GM18907 (cell line): Measurements from ENCODE around the gene UBE2D2.
A peak's percentile ranks its signal among the peaks of the same experiment; 100 is the strongest.

Experiments used
- ATAC-seq: cut with Tn5 transposase; IDR thresholded peaks from one replicate; pipeline ENCODE4 v1.9.1; 2021; ENCODE audit warnings: mild to moderate bottlenecking, moderate library complexity; ENCODE audit not compliant: unreplicated experiment

UBE2D2 gene

DNA sequence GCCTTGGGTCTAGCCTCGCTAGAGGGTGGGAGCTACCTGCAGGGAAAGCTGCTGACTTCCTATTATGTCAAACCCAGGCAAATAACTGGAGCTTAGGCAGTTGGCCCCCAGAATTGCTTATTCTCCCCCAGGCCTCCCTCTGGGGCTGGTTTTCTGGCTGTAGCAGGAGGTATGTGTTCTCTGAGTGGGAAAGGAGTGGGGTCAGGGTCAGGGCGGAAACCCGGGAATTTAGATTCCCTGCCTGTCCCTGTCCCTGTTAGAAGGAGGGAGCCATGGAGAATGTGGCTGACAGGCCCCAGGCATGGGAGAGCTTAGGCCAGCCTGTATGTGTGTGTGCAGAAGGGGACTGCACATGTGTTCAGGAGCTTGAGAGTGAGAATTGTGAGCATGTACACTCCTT is 73.4 kb downstream of the UBE2D2 start:
- no peak for ATAC-seq

DNA sequence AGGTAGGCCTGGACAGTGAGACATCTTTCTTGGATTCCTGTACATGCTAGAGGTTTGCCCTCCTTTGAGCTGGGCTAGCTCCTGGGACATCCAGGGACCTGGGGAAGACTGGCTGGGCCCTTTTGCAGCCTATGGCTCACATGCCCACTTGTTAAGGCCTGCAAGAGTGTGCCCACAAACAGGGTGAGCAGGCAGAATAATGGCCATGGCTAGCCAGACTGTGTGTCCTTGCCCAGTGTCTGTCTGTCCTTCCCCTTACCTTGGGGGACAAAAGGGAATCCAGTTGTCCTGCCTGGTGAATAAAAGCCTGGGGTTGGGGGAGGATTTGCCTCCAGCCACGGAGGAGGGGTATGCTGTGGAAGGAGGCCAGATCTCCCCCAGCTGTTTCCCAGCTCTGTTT is 74.1 kb downstream of the UBE2D2 start:
- no peak for ATAC-seq

DNA sequence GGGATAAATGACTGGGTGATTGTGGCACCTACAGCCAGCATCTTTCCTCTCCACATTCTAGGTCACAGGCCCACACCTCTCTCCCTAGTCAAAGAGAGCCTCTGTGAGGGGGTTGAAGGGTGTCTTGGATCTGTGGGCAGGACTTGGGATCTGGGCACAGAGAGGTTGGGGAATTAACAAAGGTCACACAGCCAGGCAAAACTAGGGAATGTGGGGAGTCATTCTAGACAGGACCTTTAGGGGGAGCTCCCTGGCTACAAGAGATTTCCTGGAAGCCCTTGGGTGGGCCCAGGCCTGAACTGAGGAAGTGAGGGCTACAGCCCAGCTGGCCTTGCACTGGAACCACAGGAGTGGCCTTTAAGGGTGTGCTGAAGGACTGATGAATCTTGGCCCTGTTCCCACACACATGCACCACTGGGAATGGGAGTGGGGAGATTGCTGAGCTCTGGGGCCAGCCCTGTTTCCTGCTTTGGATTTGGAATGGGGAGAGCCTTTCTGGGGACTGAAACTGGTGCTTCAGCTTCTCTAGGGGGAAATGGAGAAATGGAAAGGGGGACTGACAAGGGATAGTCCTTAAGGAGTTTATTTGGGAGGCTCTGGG is 74.6 kb downstream of the UBE2D2 start:
- no peak for ATAC-seq

DNA sequence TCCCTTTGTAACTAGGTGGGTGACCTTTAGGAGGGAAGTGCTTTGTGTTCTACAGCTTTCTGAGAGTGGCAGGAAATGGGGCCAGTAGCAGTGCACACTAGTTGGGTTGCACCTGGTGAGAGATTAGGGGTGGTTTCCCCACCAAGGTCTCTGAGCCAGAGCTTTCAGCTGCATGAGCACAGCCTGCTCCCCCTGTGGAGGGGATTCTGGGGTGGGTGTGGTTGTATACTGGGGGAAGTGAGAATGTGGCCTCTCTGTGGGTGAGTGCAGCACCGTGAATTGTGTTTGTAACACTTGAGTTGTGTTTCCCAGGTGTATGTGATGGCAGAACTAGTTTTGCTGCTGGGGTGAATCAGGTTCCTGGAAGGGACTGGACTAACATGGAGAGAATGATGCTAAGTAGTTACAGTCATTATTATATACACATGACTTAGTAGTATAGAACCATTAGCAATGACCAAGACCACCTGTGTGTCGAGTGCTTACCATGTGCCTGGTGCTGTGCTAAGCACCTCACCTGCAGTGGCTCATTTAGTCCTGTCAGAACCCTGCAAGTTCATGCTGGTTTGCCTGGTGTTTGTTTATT is 75.2 kb downstream of the UBE2D2 start:
- ATAC-seq = peak; percentile 74

DNA sequence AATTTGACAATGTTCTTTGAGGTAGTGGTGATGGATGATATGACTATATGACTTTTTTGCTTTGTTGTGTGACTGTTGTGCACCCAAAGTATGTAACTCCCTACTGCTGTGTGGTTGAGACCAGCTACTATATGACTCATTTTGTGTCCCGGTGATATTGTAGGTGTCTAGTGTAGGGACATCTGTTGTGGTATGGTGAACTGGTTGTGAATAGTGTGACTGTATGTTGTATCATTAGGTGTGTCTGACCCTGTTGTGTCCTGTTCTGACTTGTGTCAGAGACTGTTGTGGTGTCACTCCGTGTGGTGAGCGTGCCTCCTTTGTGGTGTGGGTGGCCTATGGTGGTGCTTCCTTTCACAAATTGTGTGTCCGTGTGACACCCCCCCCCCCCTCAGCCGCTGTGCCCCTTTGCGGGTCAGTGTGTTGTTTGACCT is 75.9 kb downstream of the UBE2D2 start:
- peak; percentile 18 for ATAC-seq

DNA sequence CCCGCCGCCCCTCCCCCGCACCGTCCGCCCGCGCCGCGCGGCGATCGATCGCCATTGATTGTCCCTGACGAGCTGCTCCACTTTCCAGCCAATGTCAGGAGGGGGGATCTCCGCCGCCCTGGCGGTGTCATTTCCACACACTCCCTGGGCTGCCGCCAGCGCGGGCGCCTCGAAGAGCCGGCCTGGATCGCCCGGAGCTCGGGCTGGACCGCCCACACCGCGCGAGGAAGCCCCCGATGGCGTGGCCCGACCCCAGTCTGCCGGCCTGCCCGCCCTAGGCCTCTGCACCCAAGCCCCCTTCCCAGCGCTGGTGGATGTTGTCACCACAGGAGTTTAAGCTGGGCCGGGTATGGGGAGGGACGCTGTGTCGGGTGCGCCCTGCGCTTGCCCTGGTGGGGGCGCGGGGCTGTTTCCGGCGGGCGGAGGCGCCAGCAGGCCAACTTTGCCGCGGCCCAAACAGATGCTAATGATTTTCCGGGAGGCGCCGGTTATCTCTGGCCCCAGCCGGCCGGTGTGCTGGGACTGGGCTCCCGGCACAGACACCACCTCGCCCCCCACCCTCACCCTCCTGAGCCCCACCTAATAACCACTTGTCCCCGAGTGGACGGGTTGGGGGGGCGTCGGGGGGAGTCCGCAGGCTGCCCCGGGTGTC is 76.4 kb downstream of the UBE2D2 start:
- peak; percentile 32 for ATAC-seq

DNA sequence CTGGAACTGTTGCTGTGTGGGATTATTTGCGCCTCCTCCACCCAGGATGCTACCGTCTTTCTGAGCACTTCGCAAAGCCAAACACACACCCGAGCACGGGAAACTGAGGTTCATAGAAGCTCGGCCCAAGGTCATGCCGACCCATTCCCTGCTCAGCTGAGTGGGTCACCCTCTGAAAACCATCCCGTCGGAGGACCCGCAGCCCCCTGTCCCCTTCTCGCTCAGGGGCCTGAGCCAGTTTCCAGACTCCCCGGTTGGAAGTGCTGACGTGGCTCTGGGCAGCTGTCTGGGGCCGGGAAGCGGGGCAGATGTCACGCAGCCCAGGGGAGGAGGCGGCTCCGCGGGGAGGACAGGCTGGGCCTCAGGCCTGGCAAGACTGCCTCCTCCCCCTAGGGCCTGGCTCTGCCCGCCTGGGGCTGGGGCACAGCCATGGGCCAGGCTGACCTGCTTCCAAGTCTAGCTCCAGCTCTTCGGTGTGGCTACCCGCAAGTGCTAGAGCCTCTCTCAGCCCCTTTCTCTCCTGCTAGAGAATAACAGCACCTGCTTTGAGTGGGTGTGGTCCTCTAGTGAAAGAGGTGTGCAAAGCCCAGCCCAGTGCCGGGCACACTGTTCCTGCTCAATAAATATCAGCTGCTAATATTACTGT is 77.1 kb downstream of the UBE2D2 start:
- ATAC-seq = peak; percentile 20

DNA sequence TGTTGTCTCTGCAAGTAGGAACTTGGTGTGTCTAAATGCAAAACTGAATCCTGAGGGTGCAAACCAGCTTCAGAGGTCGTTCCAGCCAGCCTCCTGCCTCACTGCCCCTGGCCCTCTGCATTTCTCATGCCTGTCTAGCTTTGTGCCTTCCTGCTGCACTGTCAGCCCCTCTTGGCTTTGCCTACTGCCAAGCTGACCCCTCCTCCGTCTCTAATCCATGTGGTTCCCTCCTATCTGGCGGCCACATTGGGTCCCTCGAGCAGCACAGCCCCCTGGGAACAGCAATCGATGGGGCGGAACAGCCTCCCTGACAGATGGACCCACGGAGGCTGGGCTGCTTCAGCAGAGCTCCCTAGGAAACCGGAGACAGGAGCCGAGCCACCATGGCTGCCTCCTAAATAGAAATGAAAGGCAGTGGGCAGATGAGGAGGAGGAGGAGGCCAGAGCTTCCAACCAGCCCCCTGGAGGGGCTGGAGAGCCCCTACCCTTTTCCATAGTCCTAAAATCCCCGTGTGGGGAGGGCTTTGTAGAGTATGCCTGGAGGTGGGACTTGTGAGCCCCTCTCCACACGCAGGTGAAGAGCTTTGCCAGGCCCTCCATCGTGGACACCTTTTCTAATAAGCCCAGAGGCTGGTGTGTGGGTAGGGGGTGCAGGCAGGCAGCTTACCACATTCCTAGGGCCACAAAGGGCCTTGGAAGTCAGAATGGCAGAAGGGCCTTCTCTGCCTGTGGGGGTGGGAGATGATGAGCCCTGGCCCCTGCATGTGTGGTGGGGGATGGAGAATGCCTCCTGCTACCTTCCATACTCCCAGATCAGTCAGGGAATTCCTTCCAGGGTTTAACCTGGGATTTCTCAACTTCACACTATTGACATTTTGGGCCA is 77.8 kb downstream of the UBE2D2 start:
- no peak for ATAC-seq

DNA sequence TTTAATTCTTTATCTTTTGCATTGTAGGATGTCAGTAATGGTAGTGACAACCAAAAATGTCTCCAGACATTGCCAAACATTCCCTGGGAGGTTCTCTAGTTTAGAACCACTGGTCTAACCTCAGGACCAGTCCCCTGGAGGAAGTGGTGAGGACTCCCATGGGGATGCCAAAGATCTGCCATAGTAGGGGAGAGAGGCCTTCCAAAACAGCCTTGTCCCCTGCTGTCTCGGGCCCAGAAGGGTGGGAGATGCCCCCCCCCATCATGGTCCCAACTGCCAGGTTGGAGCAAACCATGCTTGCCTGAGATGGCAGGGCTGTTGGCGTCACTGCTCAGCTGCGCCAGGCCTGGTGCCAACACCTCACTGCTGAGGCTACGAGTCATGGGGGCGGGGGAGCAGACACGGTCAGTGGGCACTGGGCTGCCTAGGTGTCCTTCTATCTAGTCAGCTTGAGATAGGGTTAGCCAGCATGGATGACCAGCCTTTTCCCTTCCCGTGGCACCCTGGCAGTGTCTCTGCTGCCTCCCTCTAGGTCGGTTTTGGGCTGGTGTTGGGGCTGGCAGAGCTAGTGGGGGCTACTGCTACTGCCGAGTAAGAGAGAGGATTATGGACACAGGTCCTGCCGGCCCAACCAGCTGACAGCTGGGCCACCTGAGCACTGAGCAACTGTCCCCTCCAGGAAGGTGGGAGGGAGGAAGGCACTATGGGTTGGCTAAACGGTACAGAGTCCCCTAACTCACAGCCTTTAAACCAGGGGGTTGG is 78.7 kb downstream of the UBE2D2 start:
- ATAC-seq = no peak

DNA sequence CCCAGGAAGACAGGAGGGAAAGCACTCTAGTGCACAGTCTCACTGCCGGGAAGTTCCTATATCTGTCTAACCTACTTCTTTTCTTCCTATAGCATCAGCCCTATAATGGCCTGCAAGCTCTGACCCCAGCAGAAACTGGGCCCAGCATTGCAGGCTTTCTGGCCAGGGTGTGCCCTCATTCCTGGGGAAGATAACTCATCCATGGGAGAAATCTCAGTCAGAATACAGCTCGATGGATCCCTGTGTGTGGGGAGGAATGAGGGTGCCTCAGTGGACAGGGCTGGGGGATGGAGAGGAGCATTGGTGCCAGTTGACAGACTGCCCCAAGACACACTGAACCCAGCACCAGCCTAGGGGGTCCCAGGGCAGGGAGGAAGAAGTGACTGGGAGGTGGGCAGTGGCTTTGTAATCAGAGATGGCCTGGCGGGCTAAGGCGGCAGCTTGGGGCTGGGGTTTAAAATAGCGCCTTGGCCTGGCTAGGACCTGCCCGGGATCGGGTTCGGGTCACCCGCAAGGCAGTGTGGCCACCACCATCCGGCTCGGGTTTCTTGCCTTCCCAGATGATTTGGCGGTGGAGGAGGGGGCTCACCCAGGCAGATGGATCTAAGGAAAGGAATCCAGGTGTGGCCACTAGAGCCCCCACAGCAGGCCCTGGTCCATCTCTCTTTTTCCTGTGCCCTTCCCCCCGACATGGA is 79.4 kb downstream of the UBE2D2 start:
- ATAC-seq = no peak

DNA sequence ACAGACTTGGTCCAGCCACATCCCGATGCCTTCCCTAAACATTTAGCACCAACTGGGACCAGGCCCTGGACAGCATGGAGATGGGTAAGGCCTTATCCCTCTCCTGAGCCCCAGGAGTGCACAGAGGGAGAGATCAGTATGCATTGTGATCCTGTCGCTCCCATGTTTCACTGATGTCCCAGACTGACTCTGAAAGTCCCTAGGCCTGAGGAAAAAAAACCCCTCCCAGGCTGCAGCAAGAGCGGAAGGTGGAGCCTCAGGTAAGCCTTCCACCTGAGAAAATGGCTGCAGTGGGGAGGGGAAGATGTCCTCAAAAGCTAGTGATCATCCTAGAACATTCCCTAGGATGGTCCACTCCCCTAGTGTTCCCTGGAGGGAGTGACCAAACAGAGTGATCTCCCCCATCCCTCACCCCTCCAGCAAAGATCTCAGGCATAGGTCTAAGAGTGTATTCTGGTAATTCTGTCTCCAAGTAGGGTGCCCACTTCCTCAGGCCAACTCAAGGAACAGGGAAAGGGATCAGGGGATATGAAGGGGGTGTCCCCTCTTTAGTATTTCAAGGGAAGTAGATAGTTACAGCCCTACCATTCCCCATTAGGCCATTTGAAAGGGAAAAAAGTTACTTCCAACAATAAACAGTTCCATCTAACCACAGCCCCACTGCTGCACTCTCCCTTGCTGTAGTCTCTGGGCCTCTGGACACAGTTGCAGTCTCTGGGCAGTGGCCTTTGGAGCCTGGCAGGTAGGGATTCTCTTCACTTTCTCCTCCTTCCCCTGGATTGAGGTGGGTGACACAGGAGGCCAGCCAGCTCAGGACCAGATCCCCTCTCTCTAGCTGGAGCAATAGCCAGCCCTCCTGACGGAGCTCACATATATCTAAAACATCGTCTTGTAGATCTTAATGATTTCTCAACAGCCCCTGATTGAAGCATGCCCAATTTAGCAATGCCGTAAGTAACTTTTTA is 80.3 kb downstream of the UBE2D2 start:
- no peak for ATAC-seq

DNA sequence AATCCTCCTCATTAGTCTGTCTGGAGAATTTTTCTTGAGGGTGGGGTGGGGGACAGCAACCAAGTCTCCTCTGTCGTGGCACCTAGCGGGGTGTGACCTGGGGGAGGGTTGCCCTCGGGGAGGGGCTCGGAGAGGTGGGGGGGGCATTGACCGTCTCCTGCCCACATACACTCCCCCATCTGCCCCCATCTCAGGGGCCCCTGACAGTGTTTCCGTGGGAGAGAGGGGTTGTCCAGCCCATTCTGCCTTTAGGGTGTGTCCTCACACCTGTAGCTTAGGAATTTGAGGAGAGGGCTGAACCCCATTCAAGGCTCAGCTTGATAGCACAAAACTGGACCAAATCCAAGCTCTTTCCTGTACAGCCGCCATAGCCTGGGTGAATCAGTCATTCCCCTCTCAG is 81.1 kb downstream of the UBE2D2 start:
- no peak for ATAC-seq

DNA sequence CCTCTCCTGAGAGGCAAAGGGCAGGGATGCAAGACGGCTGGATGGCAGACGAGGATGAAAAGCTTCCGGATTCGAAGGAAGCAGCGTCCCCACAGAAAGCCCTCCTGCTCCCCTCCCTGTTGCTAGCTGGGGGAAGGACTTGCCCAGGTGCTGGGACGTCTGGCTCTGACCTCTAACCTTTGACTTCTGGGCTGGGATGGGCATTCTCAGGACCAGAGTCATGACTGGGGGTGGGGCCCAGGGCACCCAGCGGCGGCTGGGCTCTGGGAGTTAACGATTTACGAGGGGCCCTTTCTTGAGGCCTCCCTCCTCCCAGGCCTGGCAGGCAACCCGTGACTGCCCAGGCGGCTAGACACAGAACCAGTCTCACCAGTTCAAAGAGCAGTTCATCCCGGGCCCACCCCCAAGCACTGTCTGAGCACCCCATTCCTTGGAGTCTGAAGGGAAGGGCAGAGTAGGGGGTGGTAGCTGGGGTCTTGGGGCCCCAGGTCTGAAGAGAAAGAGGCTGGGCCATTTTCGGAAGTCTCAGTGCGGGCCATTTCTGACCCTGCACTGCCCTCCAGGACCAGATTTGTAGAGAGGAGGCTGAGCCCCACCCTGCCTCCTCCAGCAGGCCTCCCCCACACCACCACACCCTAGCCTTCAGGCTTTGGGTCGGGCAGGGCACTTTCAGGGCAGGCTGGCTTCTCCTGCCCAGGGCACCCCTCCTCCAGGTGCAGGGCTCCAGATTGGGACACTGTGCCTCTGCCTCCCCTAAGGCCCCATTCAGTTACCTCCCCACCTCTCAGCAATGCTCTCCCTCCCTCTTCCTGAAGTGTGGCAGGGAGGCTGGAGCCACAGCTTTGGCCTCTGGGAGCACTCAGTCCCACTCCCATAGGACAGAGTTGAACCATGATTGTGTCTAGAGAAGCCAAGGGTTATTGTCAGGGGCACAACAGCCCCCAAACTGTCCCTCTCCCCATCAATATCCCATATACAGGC is 82.0 kb downstream of the UBE2D2 start:
- no peak for ATAC-seq

DNA sequence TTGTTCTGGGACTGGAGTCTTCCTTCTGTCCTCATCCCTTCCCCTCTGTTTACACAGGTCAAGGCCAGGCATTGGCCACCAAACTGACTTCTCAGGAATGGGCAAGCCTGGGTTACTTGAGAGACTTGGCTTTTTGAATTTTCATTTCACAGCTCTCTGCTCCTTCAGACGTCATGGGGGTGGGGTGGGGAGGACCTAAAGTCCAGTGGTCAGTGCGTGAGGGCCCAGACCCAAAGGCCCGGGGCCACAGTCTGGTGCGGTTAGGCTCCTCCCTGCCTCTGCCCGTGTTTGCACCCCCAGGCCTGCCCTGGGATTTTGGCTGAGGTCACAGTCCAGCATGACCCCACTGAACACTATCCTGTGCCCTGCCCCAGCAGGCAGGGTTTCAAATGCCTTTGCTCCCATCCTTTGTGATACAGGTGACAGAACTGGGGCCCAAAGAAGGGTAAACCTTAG is 82.9 kb downstream of the UBE2D2 start:
- no peak for ATAC-seq

DNA sequence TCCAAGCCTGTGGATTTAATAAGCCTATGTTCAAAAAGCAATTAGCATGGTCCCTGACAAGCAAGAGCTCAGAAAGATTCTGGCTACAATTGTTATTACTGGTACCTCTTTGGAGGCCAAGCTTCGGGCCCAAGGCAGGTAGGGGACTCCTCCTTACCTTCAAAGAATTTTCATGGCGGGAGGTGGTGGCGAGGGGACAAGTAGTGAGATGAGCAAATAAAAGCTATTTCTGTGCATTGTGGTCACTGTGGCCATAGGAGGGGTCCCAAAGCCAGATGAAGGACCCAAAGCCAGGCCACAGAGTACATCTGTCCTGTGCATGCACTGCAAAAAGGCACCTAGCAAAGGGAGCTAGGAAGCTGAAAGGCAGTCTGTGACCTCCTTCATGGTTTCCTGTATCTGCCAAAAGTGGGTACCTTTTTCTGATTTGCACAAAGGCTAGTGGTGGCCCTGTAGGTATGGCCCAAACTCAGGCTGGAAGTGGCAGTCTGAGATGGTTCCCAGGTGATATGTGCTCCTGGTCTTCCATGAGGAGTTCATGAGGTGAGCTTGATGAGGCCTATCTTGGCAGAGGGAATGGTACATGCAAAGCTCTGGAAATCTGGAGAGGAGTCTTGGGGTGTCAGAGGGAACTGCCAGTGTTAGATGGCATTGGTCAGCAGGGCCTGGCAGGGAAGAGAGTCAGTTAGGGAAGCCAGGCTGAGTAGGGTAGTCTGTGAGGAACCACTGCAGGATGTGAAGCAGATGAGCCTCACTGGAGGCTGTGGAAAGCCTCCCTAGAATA is 83.7 kb downstream of the UBE2D2 start:
- ATAC-seq = no peak

DNA sequence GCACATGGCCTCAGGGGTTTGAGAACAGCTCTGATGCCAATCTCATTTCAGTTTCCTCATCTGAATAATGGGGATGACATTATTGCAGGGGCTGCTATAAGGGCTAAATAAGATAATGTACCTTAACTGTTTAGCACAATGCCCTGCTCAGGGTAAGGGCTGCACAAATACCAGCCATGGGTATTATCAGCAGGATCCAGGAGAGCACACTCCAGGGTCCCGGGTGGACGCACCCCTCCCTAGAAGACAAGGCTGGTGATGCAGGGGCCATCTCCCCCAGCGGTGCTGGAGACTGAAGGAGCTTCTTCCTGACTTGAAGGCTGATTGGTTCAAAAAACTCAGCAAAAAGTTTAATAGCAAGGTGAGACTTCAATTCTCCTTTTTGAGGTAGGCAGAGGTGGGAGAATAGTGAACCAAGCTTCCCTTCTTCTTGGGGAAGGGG is 84.3 kb downstream of the UBE2D2 start:
- no peak for ATAC-seq
